IPS DF 6.9 (cell line): Measurements from ENCODE around the gene FHIT.

ENCODE experiments used
- DNase-seq: peaks from one replicate; pipeline ENCODE4 v3.0.0-alpha.2; 2013; ENCODE audit warnings: low read depth, low spot score
- H3K27ac ChIP-seq: one replicate; pipeline ENCODE4 v1.5.1; 2013; ENCODE audit warnings: low read length, control low read depth
- H3K27me3 ChIP-seq: 2 replicates; pipeline ENCODE4 v1.6.1; 2013; ENCODE audit warnings: mild to moderate bottlenecking, low read length; ENCODE audit not compliant: control insufficient read depth, insufficient read depth
- H3K36me3 ChIP-seq: 2 replicates; pipeline ENCODE4 v1.6.1; 2013; ENCODE audit warnings: low read length; ENCODE audit not compliant: control insufficient read depth, insufficient read depth
- H3K4me1 ChIP-seq: 2 replicates; pipeline ENCODE4 v1.6.1; 2013; ENCODE audit warnings: low read length; ENCODE audit not compliant: control insufficient read depth, insufficient read depth
- H3K4me3 ChIP-seq: 2 replicates; pipeline ENCODE4 v1.5.1; 2013; ENCODE audit warnings: mild to moderate bottlenecking, low read length
- H3K9me3 ChIP-seq: 2 replicates; pipeline ENCODE4 v1.6.1; 2013; ENCODE audit warnings: low read length, inconsistent platforms; ENCODE audit not compliant: control insufficient read depth, insufficient read depth
- WGBS: extraction: QIAGEN DNeasy Blood & Tissue Kit; methylation state at CpG from one replicate; pipeline ENCODE4 v1.1.7; 2013; ENCODE audit warnings: mixed read lengths, missing lambda C conversion rate; ENCODE audit not compliant: insufficient read length, insufficient coverage; 5-methylcytosine and 5-hydroxymethylcytosine counted together

The FHIT gene

GRCh38 chr3:60641354-60641753 is 609.9 kb downstream of the FHIT start:
- Histone ChIP-seq H3K27ac (no peak overlapping the region), H3K36me3 (no peaks in the 10 kb centered on the region), H3K9me3 (no peaks in the 10 kb centered on the region; the same call in 1 of the 2 replicates), H3K4me3 (no peak overlapping the region), H3K27me3 (no peaks in the 10 kb centered on the region), H3K4me1 (no peaks in the 10 kb centered on the region)
- no peak for DNase-seq
- WGBS, result no CpG with 5 or more reads among the region's 2 CpGs

DNA sequence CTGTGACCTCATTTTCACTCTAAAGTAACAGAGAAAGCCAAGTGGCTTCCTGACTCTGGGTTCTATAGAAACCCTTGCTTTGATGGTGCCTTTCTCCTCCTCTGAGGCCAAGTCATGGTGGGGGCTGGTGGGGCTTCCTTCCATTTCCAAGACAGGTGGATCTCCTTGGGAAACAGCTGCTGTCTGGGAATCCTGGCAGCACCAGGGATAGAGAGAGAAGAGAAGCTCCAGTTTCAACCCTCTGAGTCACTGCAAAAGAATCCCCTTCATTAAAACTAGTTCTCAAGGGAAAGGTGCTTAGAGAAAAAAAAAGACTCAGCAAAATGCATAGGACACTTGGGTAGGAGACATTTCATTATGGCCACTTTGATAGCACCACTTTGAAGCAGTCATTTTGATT is 614.4 kb downstream of the FHIT start:
- DNase-seq, result no peak
- H3K4me1 ChIP-seq, result no peaks in the 10 kb centered on the region

GRCh38 chr3:60633644-60634043 is 617.6 kb downstream of the FHIT start:
- no peaks in the 10 kb centered on the region for H3K27me3 ChIP-seq
- peaks cover 2% of the 10 kb centered on the region; the same call in 1 of the 2 replicates for H3K4me1 ChIP-seq

More for the DNA sequence above, 614.4 kb downstream of the FHIT start:
- Histone ChIP-seq H3K4me3 (no peak overlapping the region), H3K27me3 (no peaks in the 10 kb centered on the region), H3K9me3 (no peaks in the 10 kb centered on the region), H3K27ac (no peak overlapping the region), H3K36me3 (no peaks in the 10 kb centered on the region)

GRCh38 chr3:60631509-60631908 is 619.7 kb downstream of the FHIT start:
- WGBS, result no CpG with 5 or more reads among the region's 8 CpGs
- H3K27ac ChIP-seq, result no peak overlapping the region
- H3K9me3 ChIP-seq, result no peaks in the 10 kb centered on the region
- no peaks in the 10 kb centered on the region for H3K27me3 ChIP-seq
- peaks cover 2% of the 10 kb centered on the region; the same call in 1 of the 2 replicates for H3K4me1 ChIP-seq
- no peaks in the 10 kb centered on the region for H3K36me3 ChIP-seq
- no peak overlapping the region for H3K4me3 ChIP-seq
- no peak for DNase-seq

More at GRCh38 chr3:60633644-60634043, 617.6 kb downstream of the FHIT start:
- Histone ChIP-seq H3K4me3 (no peak overlapping the region), H3K27ac (no peak overlapping the region), H3K9me3 (no peaks in the 10 kb centered on the region), H3K36me3 (no peaks in the 10 kb centered on the region)
- DNase-seq, result no peak
- no CpG with 5 or more reads among the region's 9 CpGs for WGBS

GRCh38 chr3:60630953-60631352 is 620.3 kb downstream of the FHIT start:
- no peak overlapping the region for H3K27ac ChIP-seq
- H3K4me1 ChIP-seq, result peaks cover 2% of the 10 kb centered on the region; the same call in 1 of the 2 replicates
- no CpG with 5 or more reads among the region's 1 CpG for WGBS
- no peaks in the 10 kb centered on the region for H3K27me3 ChIP-seq
- no peak for DNase-seq
- H3K36me3 ChIP-seq, result no peaks in the 10 kb centered on the region
- H3K4me3 ChIP-seq, result no peak overlapping the region
- no peaks in the 10 kb centered on the region for H3K9me3 ChIP-seq

- no peak overlapping the region for H3K4me3 ChIP-seq
- no CpG with 5 or more reads among the region's 2 CpGs for WGBS
- peaks cover 2% of the 10 kb centered on the region; the same call in 1 of the 2 replicates for H3K4me1 ChIP-seq
- H3K36me3 ChIP-seq, result no peaks in the 10 kb centered on the region
- no peak for DNase-seq
- H3K9me3 ChIP-seq, result no peaks in the 10 kb centered on the region
- H3K27me3 ChIP-seq, result no peaks in the 10 kb centered on the region
- H3K27ac ChIP-seq, result no peak overlapping the region
Measured at GRCh38 chr3:60629816-60630215, 621.4 kb downstream of the FHIT start.

DNA sequence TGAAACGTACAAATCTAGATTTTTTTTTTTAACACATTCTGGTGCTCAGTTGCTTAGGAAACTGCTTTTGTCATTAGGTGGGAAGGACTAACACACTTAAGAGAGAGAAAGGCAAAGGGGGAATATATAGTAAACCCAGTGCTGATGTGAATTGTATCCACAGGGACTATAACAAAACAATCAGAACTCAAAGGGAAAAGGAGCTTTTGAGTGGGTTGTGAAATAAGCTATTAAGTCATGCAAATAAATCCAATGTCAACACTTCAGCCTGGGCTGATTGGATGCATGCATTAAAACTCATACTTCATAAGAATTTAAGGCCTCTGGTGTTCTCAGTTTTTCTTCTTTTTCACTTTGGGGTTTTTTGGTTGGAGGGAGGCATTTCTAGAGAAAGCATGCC is 628.9 kb downstream of the FHIT start:
- no peak overlapping the region for H3K27ac ChIP-seq
- no peak overlapping the region for H3K4me3 ChIP-seq
- no peaks in the 10 kb centered on the region for H3K27me3 ChIP-seq
- no peaks in the 10 kb centered on the region for H3K36me3 ChIP-seq
- no peaks in the 10 kb centered on the region for H3K9me3 ChIP-seq
- no CpG with 5 or more reads among the region's 1 CpG for WGBS
- DNase-seq, result no peak
- H3K4me1 ChIP-seq, result 0 out of 2 replicates have a peak, but pooled peaks cover 1% of the 10 kb centered on the region

- Histone ChIP-seq H3K27ac (no peak overlapping the region), H3K4me3 (no peak overlapping the region), H3K27me3 (no peaks in the 10 kb centered on the region; the same call in 1 of the 2 replicates), H3K9me3 (no peaks in the 10 kb centered on the region), H3K4me1 (no peaks in the 10 kb centered on the region), H3K36me3 (no peaks in the 10 kb centered on the region)
- WGBS, result no CpG with 5 or more reads among the region's 2 CpGs
- no peak for DNase-seq
Measured at GRCh38 chr3:60617188-60617587, 634.1 kb downstream of the FHIT start.

DNA sequence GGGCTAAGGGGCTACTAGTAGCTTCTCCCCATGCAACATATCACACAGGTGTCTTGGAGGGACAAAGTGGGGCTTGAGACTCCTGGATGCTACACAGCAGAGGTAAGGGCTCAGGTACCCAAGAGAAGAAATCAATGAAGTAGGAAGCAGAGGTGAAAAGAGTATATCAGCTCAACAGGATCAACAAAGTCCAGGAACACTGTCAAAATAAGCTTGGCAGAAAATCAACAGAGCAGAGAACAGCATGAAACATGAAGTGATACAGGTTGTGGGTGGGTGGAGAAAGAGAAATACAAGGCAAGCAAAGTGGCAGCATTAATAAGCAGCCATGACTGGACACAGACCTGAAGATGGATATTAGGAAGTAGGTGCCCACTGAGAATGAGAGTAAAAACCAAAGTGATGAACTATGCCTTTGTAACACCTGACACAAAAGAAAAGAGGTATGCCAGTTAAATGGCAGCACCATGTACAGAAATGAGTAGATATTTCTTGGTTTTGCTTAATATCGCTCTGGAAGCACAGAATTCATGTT is 637.4 kb downstream of the FHIT start:
- H3K27ac ChIP-seq, result no peak overlapping the region
- no CpG with 5 or more reads among the region's 1 CpG for WGBS
- H3K36me3 ChIP-seq, result no peaks in the 10 kb centered on the region
- no peak for DNase-seq
- H3K4me3 ChIP-seq, result no peak overlapping the region
- no peaks in the 10 kb centered on the region; the same call in 1 of the 2 replicates for H3K27me3 ChIP-seq
- H3K4me1 ChIP-seq, result no peaks in the 10 kb centered on the region
- no peaks in the 10 kb centered on the region for H3K9me3 ChIP-seq

DNA sequence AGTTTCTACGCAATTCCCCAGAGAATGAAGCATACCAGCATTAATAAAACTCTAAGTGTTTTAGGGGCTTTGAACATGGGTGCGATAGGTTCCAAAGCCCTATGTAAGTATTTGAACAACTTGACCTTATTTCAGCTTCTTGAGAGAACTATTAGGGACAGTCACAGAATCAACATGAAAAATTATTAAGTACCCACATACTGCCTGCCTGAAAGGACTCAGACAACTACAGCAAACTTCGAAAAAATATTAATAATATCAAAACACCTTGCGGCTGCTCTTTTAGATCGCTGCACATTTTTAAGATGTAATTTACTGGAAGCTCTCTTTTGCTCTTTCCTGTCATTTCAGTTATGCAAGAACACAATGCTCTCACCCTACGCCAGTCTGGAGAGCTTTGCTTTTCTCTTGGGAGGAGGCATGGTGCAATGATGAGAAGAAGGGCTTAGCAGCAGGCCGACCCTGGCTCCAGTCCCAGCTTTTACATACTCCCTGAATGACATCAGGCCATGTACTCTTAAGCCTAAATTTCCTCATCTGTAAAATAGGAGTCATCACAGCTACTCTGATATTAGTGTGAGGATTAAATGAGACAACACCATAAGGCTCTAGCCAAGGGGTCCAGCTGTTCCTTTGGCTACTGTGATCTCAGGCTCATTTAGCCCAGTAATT is 640.7 kb downstream of the FHIT start:
- H3K9me3 ChIP-seq, result no peaks in the 10 kb centered on the region
- no peaks in the 10 kb centered on the region for H3K4me1 ChIP-seq
- DNase-seq, result no peak
- H3K36me3 ChIP-seq, result no peaks in the 10 kb centered on the region
- H3K27ac ChIP-seq, result no peak overlapping the region
- H3K4me3 ChIP-seq, result no peak overlapping the region
- no peaks in the 10 kb centered on the region; the same call in 1 of the 2 replicates for H3K27me3 ChIP-seq
- WGBS, result no CpG with 5 or more reads among the region's 7 CpGs

- no CpG with 5 or more reads among the region's 4 CpGs for WGBS
- H3K9me3 ChIP-seq, result no peaks in the 10 kb centered on the region
- no peak overlapping the region for H3K27ac ChIP-seq
- no peaks in the 10 kb centered on the region for H3K36me3 ChIP-seq
- no peaks in the 10 kb centered on the region for H3K4me1 ChIP-seq
- no peak overlapping the region for H3K4me3 ChIP-seq
- DNase-seq, result no peak
- no peaks in the 10 kb centered on the region; the same call in 1 of the 2 replicates for H3K27me3 ChIP-seq
Measured at GRCh38 chr3:60609446-60609845, 641.8 kb downstream of the FHIT start.
